ENCODE data around the gene B3GALT5. TPM values are rescaled to one million over a fixed set of nuclear protein-coding genes. Genes with fewer than 3 reads are reported as not detected.

Gene B3GALT5
- total RNA-seq, 1 donor from 2014 or later = not detected

DNA sequence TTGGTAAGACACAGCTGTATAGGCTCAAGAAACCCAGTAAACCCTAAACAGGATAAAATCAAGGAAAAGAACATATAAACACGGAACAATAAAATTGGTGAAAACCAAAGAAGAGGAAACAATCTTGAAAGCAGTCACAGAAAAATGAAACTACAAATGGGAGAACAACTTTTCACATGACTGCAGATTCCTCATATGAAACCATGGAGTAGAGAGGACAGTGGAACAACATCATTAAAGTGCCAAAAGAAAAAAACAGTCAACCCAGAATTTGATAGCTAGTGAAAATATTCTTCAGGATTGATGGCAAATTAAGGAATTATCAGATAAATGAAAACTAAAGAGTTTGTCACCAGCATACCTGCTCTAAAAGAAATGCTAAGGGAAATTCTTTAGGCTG is 23.9 kb upstream of the B3GALT5 start:
- peaks cover 4% of the 10 kb centered on the region for H3K27me3 Mint-ChIP-seq (ENCODE audit: insufficient read depth)
- DNase-seq (ENCODE audit: low spot score) = no peak
- H3K4me1 Mint-ChIP-seq (ENCODE audit: low read depth) = no peaks in the 10 kb centered on the region
- no peaks in the 10 kb centered on the region for H3K9me3 Mint-ChIP-seq
- no peak overlapping the region for H3K27ac Mint-ChIP-seq
- H3K4me3 Mint-ChIP-seq = no peak overlapping the region
- no peaks in the 10 kb centered on the region for H3K36me3 Mint-ChIP-seq (ENCODE audit: low read depth)
- intact Hi-C loops (cut with micrococcal nuclease) = no loop called here

DNA sequence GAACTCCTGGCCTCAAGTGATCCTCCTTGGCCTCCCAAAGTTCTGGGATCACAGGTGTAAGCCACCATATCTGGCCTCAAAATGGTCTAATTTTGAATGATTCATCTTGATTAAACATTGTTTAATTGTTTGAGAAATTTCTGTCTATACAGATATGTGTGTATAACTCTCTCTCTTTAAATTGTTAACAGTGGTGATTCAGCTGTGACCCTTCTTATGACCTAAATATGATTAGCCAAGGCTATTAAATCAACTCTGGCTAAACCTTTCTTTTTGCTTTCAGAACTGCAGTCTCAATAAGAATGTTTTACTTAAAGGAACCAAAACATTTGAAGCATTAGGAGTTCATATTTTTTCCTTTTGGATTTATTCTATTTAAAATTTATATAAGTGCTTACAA is 19.2 kb upstream of the B3GALT5 start:
- intact Hi-C loops (cut with micrococcal nuclease) = no loop called here
- no peaks in the 10 kb centered on the region for H3K27me3 Mint-ChIP-seq (ENCODE audit: insufficient read depth)
- no peak overlapping the region for H3K4me3 Mint-ChIP-seq
- H3K9me3 Mint-ChIP-seq = no peaks in the 10 kb centered on the region
- no peaks in the 10 kb centered on the region for H3K36me3 Mint-ChIP-seq (ENCODE audit: low read depth)
- H3K4me1 Mint-ChIP-seq (ENCODE audit: low read depth) = no peaks in the 10 kb centered on the region
- H3K27ac Mint-ChIP-seq = no peak overlapping the region
- DNase-seq (ENCODE audit: low spot score) = no peak

DNA sequence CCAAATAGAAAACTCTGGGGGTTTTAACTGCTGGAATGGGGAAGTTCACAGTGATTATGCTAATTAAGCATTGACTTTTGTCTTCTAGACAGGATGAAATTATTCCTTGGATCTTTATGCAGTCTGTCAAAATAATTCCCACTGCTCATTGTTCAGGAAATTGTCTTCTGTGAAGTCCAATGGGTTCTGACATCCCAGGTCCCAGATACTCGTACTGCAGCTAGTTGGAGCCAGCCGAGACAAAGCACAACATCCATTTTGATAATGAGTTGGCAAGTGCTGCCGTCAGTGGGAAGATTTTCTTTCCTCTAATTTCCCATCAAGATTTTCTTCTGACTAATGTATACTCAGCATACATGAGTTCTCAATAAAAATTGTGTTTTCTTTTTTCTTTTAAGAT is 17.3 kb upstream of the B3GALT5 start:
- no peak for DNase-seq (ENCODE audit: low spot score)
- no peak overlapping the region for H3K27ac Mint-ChIP-seq
- no peaks in the 10 kb centered on the region for H3K27me3 Mint-ChIP-seq (ENCODE audit: insufficient read depth)
- H3K4me1 Mint-ChIP-seq (ENCODE audit: low read depth) = no peaks in the 10 kb centered on the region
- intact Hi-C loops (cut with micrococcal nuclease) = no loop called here
- no peak overlapping the region for H3K4me3 Mint-ChIP-seq
- H3K9me3 Mint-ChIP-seq = no peaks in the 10 kb centered on the region
- no peaks in the 10 kb centered on the region for H3K36me3 Mint-ChIP-seq (ENCODE audit: low read depth)

DNA sequence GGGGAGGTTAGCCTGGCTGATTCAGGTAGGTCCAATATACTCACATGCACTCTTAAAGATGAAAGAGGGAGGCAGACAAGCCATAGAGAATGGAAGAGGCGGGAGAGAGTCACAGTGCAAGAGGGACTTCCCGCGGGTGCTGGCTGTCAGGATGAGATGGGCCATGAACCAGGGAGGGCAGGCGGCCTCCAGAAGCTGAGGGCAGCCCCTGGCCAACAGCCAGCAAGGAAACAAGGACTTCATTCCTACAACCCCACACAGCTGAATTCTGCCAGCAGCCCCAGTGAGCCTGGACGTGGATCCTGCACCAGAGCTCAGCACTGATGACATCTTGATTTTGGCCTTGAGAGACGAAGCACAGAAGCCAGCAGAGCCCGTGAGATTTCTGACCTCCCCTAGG is 15.1 kb upstream of the B3GALT5 start:
- Mint-ChIP-seq H3K27me3 (ENCODE audit: insufficient read depth) (no peaks in the 10 kb centered on the region), H3K27ac (no peak overlapping the region), H3K4me1 (ENCODE audit: low read depth) (no peaks in the 10 kb centered on the region), H3K9me3 (no peaks in the 10 kb centered on the region), H3K36me3 (ENCODE audit: low read depth) (no peaks in the 10 kb centered on the region), H3K4me3 (no peak overlapping the region)
- intact Hi-C loops (cut with micrococcal nuclease) = no loop called here
- DNase-seq (ENCODE audit: low spot score) = no peak

DNA sequence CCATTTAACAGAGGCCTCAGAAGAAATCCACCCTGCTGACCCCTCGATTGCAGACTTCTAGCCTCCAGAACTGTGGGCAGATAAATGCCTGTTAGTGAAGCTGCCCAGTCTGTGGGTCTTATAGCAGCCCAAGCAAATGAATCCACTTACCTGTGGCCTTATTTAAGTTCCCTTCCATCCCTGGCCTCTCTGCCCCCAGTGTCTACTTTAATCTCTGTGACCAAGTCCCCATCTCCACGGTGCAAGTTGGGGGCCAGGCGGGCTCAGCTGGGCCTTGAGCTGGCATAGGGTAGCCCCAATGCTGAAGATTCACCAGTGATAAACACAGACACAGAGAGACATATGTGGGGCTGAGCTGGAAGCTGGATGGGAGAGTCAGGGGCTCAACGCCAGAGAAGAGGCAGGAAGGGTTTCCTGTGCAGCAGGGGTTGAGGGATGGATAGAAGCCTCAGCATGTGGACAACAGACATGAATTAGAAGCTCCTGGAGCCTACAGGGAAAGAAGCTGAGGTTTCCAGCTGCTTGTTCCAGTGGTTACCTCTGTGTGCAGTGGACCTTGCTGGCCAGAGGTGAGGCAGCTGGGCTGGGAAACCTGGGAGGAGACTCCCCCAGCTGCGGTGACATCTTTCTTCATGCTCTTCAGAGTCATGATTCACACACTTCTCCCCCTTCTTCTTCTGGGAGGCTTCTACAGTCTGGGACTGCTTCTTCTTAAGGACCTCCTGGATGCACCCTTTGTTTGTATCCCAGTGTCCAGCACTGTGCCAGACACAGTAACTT is 13.4 kb upstream of the B3GALT5 start:
- Mint-ChIP-seq H3K4me1 (ENCODE audit: low read depth) (no peaks in the 10 kb centered on the region), H3K36me3 (ENCODE audit: low read depth) (no peaks in the 10 kb centered on the region), H3K27me3 (ENCODE audit: insufficient read depth) (no peaks in the 10 kb centered on the region), H3K27ac (no peak overlapping the region), H3K4me3 (no peak overlapping the region), H3K9me3 (no peaks in the 10 kb centered on the region)
- no peak for DNase-seq (ENCODE audit: low spot score)
- intact Hi-C loops (cut with micrococcal nuclease) = no loop called here

DNA sequence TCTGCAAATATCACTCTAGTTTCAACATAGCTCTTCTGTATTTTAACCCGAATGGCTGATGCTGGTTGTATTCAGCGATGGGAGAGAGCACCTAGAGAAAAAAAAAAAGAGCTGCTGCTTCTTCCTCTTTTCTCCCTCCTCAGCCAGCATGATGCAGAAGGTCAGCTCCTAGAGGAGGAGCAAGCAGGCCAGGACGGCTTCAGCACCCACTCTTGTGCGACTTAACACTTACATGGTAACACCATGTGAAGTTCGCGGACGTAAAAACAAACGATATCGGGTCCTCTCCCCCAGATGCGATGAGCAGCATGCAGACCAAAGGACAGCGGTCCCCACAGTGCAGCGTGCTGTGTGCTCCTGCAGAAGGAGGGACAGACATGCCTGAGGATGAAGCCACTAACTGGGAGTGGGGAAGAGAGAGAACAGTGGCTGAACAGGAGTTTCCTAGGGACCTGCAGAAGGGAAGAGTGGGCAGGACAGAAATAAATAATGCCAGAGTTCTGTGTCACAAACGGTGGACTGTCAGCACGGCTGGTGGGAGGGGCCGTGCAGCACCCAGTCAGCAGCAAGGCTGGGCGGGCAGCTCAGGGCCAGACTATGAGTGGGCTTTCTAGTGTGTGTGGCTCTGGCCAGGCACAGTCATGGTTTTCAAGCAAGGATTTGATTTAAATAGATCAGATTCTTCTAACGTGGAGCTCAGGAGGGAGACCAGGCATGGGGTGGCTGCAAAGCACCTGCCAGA is 11.4 kb upstream of the B3GALT5 start:
- Mint-ChIP-seq H3K9me3 (no peaks in the 10 kb centered on the region), H3K4me3 (no peak overlapping the region), H3K4me1 (ENCODE audit: low read depth) (no peaks in the 10 kb centered on the region), H3K27ac (no peak overlapping the region), H3K36me3 (ENCODE audit: low read depth) (no peaks in the 10 kb centered on the region), H3K27me3 (ENCODE audit: insufficient read depth) (no peaks in the 10 kb centered on the region)
- intact Hi-C loops (cut with micrococcal nuclease) = no loop called here
- no peak for DNase-seq (ENCODE audit: low spot score)

DNA sequence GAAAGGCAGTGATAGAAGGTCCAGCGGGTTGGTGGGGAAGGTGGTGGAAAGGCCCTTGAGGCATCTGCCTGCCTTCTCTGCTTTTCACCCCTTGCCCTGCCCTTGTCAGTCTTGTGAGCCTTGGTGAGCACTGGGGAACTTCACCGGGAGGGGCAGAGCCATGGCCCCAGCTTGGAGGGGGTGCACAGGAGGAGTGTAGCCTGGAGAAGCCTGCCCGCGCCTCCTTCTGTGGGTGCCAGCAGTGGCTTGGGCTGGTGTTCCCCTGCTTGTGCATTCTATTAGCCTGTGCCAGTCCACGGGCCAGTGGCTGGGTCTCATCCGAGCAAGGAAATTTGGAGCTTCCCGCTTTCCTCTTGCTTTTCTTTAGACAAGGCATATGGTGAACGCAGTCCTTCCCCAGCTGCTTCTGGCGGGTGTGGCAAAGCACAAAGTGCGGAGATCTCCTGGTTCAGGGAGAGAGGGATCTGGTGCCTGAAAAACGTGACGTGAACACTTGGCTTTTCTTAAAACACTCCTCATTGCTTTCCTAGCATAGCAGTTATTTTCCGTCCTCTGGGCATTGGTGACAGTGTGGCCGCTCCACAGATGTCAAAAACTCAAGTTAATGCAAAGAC is 10.6 kb upstream of the B3GALT5 start:
- no peaks in the 10 kb centered on the region for H3K9me3 Mint-ChIP-seq
- no peaks in the 10 kb centered on the region for H3K4me1 Mint-ChIP-seq (ENCODE audit: low read depth)

DNA sequence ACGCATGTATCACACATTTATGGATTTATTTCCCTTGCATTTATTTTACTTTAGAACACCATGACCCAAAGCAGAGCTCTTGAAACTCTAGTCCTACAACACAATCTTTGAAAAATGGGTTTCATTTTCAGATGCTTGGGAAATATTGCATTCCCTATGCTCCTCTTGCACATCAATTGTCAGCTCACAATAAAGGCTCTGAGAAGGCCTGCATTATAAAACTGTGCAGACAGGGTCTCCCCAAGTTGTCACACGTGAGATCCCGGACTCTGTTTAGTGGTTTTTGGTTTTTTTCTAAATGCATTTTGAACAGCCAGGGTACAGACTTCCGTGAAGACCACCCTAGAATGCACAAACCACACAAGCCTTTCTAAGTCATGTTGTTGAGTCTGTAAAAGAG is 9.9 kb upstream of the B3GALT5 start:
- no peak for DNase-seq (ENCODE audit: low spot score)
- Mint-ChIP-seq H3K27me3 (ENCODE audit: insufficient read depth) (no peaks in the 10 kb centered on the region), H3K27ac (no peak overlapping the region), H3K4me1 (ENCODE audit: low read depth) (no peaks in the 10 kb centered on the region), H3K9me3 (no peaks in the 10 kb centered on the region), H3K36me3 (ENCODE audit: low read depth) (no peaks in the 10 kb centered on the region), H3K4me3 (no peak overlapping the region)
- intact Hi-C loops (cut with micrococcal nuclease) = no loop called here

More for the DNA sequence above, 10.6 kb upstream of the B3GALT5 start:
- Mint-ChIP-seq H3K4me3 (no peak overlapping the region), H3K27me3 (ENCODE audit: insufficient read depth) (no peaks in the 10 kb centered on the region), H3K27ac (no peak overlapping the region), H3K36me3 (ENCODE audit: low read depth) (no peaks in the 10 kb centered on the region)
- intact Hi-C loops (cut with micrococcal nuclease) = no loop called here
- DNase-seq (ENCODE audit: low spot score) = no peak

DNA sequence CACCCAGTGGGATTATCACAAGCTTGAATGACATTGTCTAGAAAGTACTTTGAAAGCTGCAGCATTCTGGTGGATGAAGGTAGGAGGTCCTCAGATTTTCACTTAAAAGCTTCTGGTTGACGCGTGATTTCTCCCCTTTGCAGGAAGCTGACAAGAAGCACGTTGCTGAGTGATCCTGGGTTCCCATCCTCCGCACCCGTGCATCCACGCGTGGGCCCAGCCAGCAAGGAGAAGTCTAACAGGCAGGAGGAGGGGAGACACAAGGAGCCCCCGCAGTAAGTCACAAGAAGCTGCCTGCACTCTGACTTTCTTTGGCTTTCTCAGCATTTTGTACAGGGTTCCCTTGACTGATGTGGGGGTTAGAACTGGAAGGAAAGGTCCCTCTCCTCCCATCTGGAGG is 7.8 kb upstream of the B3GALT5 start:
- Mint-ChIP-seq H3K4me1 (ENCODE audit: low read depth) (no peaks in the 10 kb centered on the region), H3K4me3 (no peak overlapping the region), H3K9me3 (no peaks in the 10 kb centered on the region), H3K27ac (no peak overlapping the region), H3K27me3 (ENCODE audit: insufficient read depth) (no peaks in the 10 kb centered on the region), H3K36me3 (ENCODE audit: low read depth) (no peaks in the 10 kb centered on the region)
- intact Hi-C loops (cut with micrococcal nuclease) = no loop called here
- DNase-seq (ENCODE audit: low spot score) = no peak

DNA sequence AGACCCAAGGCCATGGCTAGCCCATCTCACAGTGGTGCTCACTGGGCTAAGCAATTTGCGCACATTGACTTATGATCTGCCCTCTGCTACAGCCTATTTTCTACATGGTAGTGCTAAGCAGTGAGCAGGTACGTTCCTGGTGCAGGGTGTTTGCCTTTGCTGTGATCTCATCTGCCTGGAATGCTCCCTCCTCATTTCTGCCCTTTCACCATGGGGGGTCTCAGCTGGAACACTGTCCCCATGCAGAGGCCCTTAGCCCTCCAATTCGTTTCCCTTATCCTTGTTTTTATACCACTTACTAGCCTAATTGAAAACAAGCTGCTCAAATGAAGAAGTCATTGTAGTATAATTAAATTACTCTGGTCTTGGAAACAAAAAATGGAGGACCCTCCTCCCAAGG is 2.0 kb upstream of the B3GALT5 start:
- Mint-ChIP-seq H3K36me3 (ENCODE audit: low read depth) (no peaks in the 10 kb centered on the region), H3K4me3 (no peak overlapping the region), H3K4me1 (ENCODE audit: low read depth) (peaks cover 9% of the 10 kb centered on the region), H3K27ac (no peak overlapping the region), H3K27me3 (ENCODE audit: insufficient read depth) (peaks cover 33% of the 10 kb centered on the region), H3K9me3 (no peaks in the 10 kb centered on the region)
- no peak for DNase-seq (ENCODE audit: low spot score)
- intact Hi-C loops (cut with micrococcal nuclease) = no loop called here

DNA sequence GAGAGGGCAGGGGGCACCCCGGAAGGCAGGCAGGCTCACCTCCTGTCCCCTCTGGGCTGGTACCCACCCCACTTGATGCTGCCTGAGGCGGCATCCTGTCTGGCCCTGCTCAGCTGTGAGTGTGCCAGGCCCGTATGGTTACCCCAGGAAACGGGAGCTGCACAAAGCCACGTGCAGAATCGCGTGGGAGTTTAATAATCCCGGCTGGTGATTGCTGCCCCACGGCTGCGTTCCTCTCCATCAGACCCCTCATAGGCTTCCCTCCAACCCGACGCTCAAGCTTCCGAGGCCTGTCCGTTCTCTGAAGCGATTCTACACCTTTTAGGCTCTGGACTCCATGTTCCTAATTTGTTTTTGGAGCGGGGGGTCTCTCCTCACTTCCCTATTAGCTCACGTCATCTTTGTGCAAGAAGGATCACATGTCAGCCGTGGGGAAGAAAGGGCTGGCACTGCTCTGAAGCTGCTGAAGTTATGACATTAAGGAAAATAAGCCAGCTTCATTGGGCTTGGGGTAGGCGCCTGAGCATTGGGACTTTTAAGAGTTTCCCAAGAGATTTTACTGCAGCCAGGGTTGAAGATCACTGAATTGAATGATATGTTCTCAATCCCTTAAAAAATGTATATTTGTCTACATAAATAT is 1.1 kb upstream of the B3GALT5 start:
- H3K36me3 Mint-ChIP-seq (ENCODE audit: low read depth) = no peaks in the 10 kb centered on the region
- DNase-seq (ENCODE audit: low spot score) = no peak
- H3K9me3 Mint-ChIP-seq = no peaks in the 10 kb centered on the region
- H3K27me3 Mint-ChIP-seq (ENCODE audit: insufficient read depth) = peaks cover 34% of the 10 kb centered on the region
- peaks cover 9% of the 10 kb centered on the region for H3K4me1 Mint-ChIP-seq (ENCODE audit: low read depth)
- intact Hi-C loops (cut with micrococcal nuclease) = no loop called here
- no peak overlapping the region for H3K27ac Mint-ChIP-seq
- no peak overlapping the region for H3K4me3 Mint-ChIP-seq

DNA sequence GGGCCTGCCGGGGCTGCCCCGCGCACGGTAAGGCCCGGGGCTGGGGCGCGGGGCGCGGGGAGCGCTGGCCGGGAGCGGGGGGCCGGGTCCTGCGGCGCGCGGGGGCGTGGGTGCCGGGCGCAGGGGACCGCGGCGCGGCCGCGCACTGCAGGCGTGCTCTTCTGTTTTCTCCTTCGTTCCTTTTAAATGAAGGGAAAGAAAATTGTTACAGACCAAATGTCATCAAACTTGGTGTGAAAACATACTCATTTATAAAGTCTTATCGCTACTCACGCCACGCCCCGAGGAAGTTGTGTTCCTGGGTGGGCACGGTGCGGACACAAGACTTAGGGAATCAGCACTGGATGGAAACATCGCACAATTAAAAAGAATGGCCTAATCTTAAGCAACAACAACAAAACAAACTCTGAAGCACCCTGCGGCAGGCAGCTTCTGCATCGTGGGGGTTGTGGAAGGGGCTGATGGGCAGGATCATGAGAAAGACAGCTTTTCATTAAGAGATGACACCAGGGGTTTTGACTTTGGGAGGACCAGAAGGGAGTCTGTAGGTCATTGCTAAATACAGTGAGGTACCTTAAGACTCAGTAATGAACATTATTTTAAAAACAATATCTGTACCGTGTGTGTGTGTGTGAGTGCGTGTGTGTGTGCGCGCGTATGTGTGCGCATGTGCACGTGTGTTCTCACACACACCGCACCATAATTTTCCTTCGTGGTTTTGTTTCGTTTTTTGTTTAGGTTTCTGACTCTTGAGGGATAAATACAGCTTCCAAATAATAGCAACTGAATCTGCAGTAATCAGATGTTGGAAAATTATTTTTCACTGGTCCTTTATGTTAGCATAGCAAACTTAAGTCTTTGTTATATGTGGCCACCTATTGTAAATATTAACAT is 548 bp downstream of the B3GALT5 start:
- peaks cover 9% of the 10 kb centered on the region for H3K4me1 Mint-ChIP-seq (ENCODE audit: low read depth)
- H3K27me3 Mint-ChIP-seq (ENCODE audit: insufficient read depth) = peaks cover 34% of the 10 kb centered on the region
- H3K9me3 Mint-ChIP-seq = no peaks in the 10 kb centered on the region
- intact Hi-C loops (cut with micrococcal nuclease) = no loop called here
- H3K27ac Mint-ChIP-seq = no peak overlapping the region
- no peak overlapping the region for H3K4me3 Mint-ChIP-seq
- no peak for DNase-seq (ENCODE audit: low spot score)
- H3K36me3 Mint-ChIP-seq (ENCODE audit: low read depth) = no peaks in the 10 kb centered on the region
